ENCODE measurements around the gene EXOSC3.

- TF ChIP-seq POLR2A (IDR thresholded peaks at IDR 0.05): no peak
- TF ChIP-seq CTCF (IDR thresholded peaks at IDR 0.05): no peak
- TF ChIP-seq POLR2AphosphoS5 (IDR thresholded peaks at IDR 0.05; ENCODE audit: insufficient read depth in 1 of 2, low read depth in 1 of 2): no peak
These were observed 52.6 kb downstream of the EXOSC3 start for GRCh38 chr9:37732086-37732741.
